GM19240 (cell line): ENCODE data around the gene OR4D2.
"Not testable (repeated sequence)": the region's sequence is repeated elsewhere in the genome, so short reads cannot be mapped to it uniquely, and the experiment has no call there.

ENCODE experiments used
- DNase-seq: peaks from one replicate; pipeline ENCODE4 v3.0.0; 2011; ENCODE audit warnings: low spot score; ENCODE audit not compliant: insufficient read length

OR4D2 gene

DNA sequence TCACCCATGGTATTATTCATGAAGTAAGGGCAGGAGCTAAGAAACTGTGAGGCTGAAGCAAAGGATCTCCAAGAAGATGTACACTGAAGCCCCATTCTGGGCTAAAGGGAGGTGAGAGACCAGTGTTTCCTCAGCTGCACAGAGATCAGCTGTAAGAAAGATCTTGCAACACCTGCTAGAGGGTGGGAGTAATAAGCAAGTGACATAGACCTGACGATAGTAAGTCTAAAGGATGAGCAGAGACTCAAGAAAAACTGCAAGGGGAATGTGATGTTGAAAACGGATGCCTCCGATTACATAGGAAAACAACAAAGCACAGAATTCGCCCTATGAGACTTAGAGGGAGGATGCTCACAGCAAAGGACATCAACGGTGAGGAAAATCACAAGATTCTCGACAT is at the start of gene OR4D2:
OR4D2 (plus strand) TSS at position 301 of the 400 bp plus-strand sequence. CDS start 2,674 bp downstream, outside the sequence.
- DNase-seq, result no peak

DNA sequence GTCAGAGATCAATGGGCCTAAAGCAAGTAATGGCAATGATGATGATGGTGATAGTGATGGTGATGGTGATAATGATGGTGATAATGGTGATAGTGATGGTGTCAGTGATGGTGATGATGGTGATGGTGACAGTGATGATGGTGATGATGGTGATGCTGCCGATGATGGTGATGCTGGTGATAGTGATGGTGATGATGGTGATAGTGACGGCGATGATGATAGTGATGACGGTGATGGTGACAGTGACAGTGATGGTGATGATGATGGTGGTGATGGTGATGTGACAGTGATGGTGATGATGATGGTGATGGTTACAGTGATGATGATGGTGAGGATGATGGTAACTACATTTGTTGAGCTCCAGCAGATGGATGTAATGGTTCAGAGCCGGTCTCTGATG is 49.4 kb upstream of the OR4D2 start:
- DNase-seq, result no peak

- no peak for DNase-seq
Measured at GRCh38 chr17:58119491-58119890, 47.3 kb upstream of the OR4D2 start.

GRCh38 chr17:58120195-58120822 is 46.5 kb upstream of the OR4D2 start:
- peak; percentile 13 for DNase-seq

DNA sequence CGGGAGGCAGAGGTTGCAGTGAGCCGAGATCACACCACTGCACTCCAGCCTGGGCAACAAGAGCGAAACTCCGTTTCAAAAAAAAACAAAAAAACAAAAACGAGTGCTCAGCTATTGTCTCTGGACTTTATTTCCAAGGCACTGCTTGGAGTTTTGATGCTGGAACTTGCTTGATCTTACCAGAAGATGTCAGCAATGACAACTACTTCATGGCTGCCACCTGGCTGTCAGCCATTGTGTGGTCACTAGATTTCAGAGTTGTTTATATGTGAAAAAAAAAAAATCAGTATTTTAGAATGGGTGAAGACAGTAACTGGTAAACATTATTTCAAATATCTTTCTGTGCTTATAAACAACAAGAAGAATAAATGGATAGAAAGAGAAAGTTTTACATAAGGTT is 44.9 kb upstream of the OR4D2 start:
- no peak for DNase-seq

GRCh38 chr17:58127846-58128245 is 38.9 kb upstream of the OR4D2 start:
- no peak for DNase-seq

DNA sequence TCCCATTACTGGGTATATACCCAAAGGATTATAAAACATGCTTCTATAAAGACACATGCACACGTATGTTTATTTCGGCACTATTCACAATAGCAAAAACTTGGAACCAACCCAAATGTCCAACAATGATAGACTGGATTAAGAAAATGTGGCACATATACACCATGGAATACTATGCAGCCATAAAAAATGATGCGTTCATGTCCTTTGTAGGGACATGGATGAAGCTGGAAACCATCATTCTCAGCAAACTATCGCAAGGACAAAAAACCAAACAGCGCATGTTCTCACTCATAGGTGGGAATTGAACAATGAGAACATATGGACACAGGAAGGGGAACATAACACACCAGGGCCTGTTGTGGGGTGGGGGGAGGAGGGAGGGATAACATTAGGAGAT is 34.1 kb upstream of the OR4D2 start:
- not testable (repeated sequence) for DNase-seq

DNA sequence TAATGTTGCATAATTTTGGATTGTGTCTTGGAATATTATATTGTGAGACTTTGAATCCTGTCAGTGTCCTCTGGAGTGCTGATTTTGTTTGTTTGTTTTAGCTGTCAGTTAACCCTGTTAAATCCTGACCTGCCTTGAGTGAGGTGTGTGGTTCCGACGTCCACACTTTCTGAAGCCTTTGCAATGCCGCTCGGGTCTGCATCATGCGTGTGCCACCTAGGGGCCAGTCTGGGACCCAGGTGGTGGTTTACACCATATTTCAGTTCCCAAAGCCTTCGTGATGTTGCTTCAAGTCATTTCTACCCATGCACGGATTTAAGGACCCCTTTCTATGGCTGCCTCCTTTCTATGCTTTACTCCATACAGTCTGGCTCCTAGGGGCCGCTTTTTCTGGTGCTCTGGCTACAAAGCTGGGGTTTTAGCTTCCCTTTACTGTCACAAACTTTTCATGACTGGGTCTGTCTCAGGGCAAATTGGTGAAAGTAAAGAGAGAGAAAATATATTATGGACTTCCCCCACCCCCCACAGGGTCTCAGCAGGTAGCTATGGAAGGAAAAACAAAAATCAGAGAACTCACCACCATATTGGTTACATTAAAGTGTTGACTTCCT is 30.0 kb upstream of the OR4D2 start:
- DNase-seq, result no peak

- DNase-seq, result no peak
Measured at GRCh38 chr17:58141505-58141904, 25.3 kb upstream of the OR4D2 start.

GRCh38 chr17:58143335-58143734 is 23.4 kb upstream of the OR4D2 start:
- not testable (repeated sequence) for DNase-seq

DNA sequence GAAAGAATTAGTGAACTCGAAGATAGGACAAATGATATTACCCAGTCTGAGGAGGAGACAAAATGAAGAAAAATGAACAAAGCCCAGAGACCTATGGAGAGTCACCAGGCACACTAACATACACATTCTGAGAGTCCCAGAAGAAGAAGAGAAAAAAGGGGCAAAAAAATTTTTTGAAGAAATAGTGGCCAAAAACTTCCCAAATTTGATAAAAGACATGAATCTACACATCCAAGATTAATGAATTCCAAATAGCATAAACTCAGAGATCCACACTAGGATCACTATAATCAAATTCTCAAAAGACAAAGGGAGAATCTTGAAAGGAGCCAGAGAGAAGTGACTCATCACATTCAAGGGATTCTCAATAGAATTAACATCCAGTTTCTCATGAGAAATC is 22.0 kb upstream of the OR4D2 start:
- no peak for DNase-seq

DNA sequence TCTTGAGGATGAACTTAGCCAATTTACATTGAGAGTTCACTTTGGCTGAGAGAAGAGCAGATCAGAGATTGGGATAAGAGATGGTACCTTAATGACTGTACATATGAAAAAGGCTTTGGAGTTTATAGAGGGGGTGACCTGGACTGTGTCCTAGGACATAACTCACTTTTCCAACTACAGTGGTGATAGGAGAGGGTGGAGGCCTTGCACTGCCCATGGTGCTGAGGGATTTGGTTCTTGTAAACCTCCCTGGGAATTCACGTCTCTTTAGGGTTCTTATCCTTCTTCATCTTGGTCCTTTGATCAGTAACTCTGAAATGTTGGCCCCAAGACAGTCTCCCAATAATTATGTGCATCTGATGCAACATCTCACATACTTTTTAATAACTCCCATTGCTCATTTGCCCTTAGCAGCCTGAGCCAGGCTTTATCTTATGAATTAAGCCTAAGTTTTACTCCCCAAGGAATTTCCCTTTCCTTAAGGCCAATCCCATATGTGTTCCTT is 18.8 kb upstream of the OR4D2 start, which contains the start of gene OR4D1:
OR4D1 (plus strand) TSS at position 455 of the 505 bp plus-strand sequence. CDS start 6,770 bp downstream, outside the sequence.
- DNase-seq, result no peak

GRCh38 chr17:58148609-58149008 is 18.2 kb upstream of the OR4D2 start:
- DNase-seq, result no peak

GRCh38 chr17:58150394-58150793 is 16.4 kb upstream of the OR4D2 start:
- DNase-seq, result no peak

GRCh38 chr17:58153046-58153445 is 13.7 kb upstream of the OR4D2 start:
- no peak for DNase-seq

DNA sequence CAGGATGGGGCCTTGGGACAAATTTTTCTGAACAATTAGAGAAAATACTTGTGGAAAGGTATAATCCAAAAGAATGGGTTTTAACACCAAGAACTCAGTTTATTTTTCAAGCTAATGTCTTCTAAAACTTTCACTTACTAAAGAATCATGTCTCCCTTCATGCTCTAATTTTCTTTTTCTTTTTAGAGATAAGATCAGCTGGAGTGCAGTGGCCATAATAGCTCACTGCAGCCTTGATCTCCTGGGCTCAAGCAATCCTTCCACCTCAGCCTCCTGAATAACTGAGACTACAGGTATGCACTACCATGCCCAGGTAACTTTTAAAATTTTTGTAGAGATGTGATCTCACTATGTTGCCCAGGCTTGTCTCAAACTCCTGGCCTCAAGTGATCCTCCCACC is 13.1 kb upstream of the OR4D2 start:
- no peak for DNase-seq

DNA sequence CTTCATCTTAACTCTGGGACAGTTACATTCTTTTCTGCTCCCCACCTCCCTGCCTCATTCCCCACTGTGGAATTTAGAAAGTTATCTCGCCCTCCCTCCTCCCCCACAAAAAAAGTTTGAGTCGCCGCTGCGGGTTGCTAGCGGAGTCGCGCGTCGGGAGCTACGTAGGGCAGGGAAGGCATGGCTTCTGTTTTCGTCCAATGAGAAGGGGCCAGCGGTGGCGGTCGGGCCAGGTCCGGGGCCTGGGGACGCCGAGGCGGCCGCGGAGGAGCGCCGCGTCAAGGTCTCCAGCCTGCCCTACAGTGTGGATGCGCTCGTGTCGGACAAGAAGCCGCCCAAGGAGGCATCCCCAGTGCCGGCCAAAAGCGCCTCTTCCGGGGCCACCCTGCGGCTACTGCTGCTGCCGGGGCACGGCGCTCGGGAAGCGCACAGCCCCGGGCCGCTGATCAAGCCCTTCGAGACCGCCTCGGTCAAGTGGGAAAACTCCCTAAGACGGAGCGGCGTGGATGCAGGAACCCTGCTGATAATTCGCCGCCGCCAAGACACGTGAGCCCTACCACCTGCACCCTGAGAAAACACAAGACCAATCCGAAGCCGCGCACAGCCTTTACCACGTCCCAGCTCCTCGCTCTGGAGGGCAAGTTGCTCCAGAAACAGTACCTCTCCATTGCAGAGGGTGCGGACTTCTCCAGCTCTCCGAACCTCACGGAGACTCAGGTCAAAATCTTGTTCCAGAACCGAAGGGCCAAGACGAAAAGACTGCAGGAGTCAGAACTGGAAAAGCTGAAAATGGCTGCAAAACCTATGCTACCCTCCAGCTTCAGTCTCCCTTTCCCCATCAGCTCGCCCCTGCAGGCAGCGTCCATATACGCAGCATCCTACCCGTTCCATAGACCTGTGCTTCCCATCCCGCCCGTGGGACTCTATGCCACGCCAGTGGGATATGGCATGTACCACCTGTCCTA is 9.7 kb upstream of the OR4D2 start:
- DNase-seq, result no peak

DNA sequence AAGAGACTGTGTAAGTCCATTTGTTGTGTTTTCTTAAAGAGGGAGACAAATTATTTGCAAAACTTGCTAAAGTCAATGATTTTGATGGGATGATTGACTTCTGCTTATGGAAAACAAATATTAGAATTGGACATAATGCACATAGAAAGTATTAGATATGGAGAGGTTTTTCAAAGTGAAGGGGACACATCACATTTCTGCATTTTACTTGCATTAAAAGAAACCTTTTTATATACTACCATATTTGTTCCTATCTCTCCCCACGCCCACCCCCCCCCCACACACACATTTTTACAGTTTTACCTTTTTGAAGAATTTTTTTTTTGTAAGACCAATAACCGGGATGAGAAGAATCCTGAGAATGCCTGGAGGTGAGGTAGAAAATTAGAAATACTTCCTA is 8.6 kb upstream of the OR4D2 start:
- DNase-seq, result no peak

- no peak for DNase-seq
Measured at GRCh38 chr17:58161566-58161965, 5.2 kb upstream of the OR4D2 start.

DNA sequence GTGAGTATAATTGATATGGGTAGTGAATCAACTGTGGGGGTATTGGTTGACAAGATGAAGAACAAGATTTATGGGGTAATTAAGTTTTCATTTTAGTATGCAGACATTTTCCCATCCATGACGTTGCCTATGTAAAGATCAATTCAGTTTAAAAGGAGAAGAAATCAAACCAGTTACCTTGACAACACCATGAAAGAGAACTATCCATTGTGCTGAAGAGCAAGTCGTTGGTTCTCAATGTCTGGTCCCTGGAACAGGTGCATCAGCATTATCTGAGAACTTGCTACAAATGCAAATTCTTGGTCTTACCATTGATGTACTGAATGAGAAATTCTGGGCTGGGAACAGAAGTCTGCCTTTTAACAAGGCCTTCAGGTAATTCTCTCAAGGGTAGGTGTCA is 801 bp upstream of the OR4D2 start:
- no peak for DNase-seq

DNA sequence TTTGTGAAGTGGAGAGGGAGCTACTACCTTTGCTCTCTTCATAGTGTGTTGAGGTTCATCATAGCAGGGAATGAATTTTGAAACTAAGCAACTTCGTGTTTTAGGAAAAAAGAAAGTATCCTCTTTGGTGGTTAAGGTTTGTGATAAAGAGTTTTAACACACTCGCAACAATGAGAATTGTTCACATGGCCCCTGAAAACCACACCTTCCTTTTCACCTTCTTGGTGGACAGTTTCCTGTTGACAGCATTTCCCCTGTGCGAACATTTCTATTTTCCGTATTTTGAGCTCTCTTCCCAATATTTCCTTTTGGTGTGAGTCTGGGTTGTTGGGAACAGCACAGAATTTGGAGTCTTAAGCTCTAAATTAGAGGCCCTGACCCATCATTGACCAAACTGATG is 3.8 kb downstream of the OR4D2 start:
- no peak for DNase-seq
